B cell (primary cell): Measurements from ENCODE around the gene PARD3B.

Source experiments
- EZH2 ChIP-seq: IDR thresholded peaks from 2 replicates; pipeline ENCODE4 v1.6.1; 2012; ENCODE audit warnings: borderline replicate concordance, low read depth, mild to moderate bottlenecking, moderate library complexity, low read length; ENCODE audit not compliant: insufficient read depth, poor library complexity, severe bottlenecking
- TF ChIP-seq, protein P1 (sequence below): fragments of 200-600 bp; IDR thresholded peaks from one replicate; pipeline ENCODE4 v1.8.0; 2022; ENCODE audit warnings: antibody characterized with exemption, mild to moderate bottlenecking

DNA sequence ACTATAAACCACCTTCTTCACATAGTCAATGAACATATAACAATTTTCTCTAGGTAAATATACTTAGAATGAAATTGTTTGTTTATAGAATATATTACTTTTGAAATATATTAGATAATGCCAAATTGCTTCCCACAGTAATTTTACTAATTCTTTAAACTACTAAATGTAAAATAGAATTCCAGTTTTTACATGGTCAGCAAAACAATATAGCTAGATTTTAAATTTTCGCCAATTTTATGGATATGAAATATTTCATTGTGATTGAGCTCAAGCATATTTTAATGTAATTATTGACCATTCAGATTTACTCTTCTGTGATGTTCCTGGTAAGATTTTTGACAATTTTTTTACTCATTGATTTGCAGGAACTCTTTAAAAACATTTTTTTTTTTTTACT is 444.6 kb downstream of the PARD3B start:
- TF ChIP-seq, protein P1, sequence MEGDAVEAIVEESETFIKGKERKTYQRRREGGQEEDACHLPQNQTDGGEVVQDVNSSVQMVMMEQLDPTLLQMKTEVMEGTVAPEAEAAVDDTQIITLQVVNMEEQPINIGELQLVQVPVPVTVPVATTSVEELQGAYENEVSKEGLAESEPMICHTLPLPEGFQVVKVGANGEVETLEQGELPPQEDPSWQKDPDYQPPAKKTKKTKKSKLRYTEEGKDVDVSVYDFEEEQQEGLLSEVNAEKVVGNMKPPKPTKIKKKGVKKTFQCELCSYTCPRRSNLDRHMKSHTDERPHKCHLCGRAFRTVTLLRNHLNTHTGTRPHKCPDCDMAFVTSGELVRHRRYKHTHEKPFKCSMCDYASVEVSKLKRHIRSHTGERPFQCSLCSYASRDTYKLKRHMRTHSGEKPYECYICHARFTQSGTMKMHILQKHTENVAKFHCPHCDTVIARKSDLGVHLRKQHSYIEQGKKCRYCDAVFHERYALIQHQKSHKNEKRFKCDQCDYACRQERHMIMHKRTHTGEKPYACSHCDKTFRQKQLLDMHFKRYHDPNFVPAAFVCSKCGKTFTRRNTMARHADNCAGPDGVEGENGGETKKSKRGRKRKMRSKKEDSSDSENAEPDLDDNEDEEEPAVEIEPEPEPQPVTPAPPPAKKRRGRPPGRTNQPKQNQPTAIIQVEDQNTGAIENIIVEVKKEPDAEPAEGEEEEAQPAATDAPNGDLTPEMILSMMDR, result no peak
- TF ChIP-seq EZH2, result no peak
